T-helper 22 cell (primary cell): Measurements from ENCODE around the gene EOMES.

Experiments used
- DNase-seq: peaks from one replicate; pipeline ENCODE4 v3.0.0-alpha.2; 2020; ENCODE audit warnings: low read depth

EOMES gene

DNA sequence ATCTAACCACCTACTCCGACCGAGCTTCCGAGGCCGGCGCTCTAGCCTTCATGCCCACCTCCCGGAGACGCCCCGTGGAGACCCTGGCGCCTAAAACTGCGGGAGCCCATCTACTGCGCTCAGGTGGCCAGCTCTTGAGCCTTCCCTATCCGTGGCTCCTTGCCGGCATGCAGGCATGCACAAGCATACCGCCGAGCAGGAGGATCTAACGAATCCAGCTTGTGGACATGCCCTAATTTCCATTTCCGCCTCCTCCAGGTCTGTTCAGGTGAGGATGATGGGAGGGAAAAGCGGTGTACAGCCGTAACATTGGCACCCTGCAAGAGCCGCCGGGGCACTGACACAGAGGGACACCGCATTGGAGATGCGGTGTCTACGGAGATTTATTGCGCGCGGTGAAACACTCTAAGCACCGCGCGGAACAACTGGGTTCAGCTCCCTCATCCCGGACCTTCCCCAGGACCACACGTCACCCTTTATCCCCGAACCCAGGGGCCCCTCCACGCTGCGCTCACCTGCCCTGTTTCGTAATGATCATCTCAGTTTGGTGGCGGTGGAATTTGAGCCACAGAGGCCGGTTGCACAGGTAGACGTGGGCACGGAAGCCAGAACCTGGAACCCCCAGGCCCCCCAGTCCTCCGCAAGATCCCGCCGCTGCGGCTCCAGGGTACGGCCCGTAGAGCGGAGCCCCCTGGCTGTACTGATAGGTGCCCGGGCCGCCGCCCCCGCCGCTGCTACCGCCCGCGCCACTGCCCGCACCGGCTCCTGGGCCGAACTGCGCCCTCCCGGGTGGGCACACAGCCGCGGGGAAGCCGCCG lies 1.0 kb downstream of the EOMES start:
- no peak for DNase-seq

DNA sequence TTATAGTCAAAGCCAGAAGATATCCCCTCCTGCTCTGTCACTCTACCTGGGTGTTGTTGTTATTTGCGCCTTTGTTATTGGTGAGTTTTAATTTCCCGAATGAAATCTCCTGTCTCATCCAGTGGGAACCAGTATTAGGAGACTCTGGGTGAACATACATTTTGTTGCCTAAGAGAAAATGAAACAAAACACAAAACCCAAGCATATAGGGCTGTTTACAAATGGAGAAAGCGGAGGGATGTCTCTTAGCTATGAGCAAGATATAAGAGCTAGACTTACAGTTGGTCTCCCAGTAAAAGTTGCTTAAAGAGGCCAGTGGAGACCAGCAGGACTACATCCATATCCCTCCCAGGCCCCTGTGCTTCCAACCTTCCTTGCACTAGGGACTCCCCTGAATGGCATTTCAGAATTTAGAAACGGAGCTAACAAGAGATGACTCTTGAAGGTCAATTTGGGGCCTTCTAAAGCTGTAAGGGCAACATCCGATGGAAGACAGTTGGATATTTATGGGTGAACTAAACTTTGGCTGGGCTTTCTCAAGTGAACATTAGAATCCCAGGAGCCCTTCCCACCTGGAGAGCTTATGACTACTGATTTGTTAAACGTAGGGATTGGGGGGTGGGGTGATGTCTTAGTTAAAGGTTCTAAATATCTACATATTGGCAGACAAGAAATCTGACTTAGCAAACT lies 2.7 kb downstream of the EOMES start:
- no peak for DNase-seq

DNA sequence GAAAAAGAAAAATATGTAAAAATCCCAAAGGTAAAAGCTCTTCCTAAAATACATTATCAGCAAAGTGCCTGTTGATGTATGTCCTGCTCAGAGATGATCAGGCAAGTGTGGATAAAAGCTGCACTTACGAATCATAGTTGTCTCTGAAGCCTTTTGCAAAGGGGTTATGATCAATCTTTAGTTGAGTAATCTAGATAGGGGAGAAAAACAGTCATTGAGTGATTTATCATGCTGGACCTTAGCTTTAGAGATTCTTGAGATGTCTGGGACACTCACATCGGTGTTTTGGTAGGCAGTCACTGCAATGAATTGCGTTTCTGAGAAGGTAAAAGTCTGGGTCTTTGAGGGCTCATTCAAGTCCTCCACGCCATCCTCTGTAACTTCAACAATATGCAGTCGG lies 3.7 kb downstream of the EOMES start:
- no peak for DNase-seq

DNA sequence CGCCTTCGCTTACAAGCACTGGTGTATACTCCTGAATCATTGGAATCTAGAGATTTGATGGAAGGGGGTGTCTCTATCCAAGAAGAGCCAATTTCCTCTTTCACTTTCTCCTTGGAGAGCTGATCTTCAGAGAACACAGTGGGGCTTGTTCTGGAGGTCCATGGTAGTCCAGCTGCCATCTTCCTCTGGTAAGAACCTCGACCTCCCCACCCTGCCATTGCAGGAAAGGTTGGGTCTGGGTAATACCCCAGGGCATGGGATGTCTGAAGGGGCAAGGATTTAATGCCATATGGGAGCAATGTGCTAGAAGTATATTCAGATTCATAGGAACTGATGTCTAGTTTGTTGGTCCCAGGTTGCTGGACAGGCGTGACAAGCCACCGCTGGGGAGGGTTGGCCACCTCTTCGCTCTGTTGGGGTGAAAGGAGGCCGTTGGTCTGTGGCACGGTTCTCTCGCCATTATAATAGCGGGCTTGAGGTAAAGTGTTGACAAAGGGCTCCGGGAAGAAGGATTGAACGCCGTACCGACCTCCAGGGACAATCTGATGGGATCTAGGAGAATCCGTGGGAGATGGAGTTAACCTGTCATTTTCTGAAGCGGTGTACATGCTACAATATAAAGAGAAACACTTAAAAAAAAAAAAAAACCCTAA lies 4.8 kb downstream of the EOMES start:
- DNase-seq = no peak

DNA sequence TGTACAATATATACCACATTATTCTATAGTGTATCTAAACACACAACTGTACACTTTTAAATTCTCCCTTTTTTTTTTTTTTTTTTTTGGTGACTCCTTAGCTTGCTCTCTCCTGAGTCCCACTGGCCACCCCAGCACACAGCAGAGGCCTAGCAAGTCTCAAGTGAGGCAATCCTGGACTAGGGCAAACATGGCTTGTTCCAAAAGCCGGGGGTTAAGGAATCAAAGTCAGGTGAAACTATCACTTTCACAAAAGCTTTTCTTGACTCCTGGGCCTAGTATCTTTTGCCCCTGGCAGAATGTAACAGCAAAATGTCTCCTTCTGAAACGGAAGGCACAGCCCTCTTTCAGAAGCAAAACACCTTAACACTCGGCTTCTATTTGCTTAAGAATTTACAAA lies 5.8 kb downstream of the EOMES start:
- DNase-seq = no peak

DNA sequence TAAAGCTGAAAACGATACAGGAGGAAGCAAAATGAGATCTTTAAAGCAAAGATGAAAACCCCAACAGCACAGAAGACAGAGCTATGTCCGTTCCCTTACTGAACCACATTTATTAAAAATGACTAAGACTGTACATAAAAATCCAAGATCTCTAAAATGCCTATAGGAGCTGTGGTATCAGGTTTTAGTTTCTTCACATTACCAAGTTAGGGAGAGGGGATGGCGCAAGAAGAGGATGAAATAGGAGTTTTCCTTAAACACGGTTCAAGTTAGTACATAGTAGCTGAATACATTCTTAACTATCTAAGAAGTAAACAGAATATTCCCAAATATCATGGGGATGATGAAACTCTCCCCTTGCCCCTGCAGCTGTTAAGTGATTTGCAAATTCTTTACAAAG lies 6.3 kb downstream of the EOMES start:
- no peak for DNase-seq

DNA sequence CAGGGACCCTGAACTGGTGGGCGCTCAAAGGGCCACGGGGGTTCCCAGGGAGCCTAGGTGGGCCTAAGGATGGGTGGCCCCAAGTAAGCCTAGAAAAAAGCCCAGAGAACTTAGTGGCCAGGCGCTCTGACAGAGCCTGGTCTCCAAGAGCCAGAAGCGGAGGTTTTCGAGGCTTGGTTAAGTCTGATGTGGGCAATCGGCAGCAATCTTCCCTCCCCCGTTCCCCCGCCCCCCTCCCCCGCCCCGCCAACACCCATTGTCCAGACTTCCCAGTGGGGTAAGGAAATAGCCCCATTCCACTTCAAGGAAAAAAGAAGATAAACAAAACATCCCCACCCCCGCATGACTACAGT lies 6.7 kb downstream of the EOMES start:
- DNase-seq = no peak

DNA sequence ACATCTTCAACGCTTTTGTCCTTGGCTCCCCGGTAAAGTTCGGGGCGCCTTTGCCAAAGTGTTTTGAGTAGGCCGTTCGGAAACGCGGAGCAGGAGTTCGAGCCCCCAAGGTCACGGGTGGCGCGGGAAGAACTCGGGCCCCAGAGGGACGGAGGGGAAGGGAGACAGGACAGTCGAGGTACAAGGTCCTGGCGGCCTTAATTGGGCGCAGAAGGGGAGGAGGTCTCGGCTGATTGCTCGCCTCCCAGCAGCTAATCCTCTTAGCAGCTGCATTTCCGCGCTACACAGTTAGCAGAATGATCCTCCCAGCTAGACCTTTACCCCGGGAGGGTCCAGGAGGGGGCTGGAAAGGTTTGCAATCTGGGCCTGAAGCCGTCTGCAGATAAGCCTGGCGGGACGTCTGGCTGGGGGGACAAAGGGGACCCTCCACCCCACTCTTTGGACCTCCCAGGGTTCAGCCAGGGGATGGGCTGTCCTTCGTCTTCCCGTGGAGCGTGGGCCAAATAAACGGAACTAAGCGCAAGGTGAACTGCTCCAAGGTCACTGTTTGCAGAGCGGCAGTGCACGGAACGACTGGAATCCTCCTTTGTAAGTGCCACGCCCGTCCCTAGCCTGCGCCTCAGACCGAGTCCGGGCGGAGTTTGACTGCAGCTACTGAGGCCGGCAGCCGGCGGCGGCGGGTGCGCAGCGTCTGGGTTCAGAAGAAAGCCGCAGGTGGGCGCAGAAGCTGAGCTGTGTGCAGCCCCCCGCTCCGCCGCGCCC lies 7.2 kb downstream of the EOMES start:
- no peak for DNase-seq

DNA sequence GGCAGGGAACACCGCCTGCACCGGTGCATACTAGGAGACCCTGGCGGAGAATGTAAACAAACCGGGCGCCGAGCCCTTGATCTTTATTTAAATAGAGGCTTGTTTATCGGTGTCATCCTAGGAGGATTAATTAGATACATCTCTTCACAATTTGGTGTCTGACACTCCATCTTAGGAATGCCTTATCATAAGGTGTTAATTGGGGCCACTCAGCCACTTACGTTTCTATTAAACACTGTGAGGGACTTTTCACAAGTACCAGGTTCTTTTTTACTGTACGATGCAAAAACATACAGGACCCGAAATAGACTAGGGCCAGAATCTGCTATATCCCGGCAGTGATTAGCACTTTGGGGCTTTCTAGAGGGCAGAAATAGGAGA lies 8.0 kb downstream of the EOMES start:
- no peak for DNase-seq

DNA sequence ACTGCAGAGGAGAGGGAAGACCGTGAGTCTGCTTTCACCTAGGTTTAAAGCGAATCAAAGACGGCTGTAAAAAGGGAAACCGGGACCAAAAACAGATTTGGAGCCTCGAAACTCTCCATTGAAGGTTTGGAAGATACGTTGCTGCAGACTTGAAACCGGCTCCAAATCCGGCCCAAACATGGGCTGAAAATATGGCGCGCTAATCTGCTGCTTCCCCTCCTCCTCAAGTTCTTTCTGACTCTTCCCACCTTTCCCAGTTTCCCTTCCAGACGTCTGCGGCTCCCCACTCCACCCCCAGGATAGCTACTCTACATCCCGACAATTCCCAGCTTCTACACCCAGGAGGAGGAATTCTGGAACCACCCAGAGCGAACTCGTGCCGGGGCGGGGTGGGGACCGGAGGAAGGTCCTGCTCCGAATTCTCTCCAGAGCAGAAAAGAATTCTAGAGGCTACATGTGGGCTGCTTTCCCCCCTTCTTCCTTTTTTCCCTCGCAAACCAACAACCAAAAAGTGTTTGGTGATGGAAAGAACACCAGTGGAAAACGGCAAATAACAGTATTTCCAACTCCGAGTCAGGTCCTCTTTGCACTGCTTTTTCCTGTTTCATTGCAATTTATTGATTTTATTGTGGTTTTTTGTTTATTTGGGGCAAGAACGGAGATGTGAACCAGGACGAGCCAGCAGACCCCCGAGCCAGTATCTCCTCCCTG lies 8.5 kb downstream of the EOMES start:
- no peak for DNase-seq

DNA sequence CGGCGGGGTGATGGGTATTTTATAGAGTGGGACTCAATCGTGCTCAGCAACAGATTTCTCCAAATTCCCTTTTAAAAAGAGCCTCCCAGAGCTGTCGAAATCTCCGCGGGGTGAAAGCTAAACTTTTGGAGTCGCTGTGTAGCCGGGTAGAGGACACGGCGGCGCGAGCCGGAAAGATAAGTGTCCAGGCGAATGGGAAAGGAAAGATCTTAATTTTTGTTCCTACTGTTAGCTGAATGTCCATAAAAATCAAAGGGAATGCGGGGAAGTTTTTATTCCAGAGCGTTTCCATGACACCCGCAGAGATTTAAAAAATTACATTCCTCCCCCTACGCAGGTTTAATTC lies 9.1 kb downstream of the EOMES start:
- no peak for DNase-seq

DNA sequence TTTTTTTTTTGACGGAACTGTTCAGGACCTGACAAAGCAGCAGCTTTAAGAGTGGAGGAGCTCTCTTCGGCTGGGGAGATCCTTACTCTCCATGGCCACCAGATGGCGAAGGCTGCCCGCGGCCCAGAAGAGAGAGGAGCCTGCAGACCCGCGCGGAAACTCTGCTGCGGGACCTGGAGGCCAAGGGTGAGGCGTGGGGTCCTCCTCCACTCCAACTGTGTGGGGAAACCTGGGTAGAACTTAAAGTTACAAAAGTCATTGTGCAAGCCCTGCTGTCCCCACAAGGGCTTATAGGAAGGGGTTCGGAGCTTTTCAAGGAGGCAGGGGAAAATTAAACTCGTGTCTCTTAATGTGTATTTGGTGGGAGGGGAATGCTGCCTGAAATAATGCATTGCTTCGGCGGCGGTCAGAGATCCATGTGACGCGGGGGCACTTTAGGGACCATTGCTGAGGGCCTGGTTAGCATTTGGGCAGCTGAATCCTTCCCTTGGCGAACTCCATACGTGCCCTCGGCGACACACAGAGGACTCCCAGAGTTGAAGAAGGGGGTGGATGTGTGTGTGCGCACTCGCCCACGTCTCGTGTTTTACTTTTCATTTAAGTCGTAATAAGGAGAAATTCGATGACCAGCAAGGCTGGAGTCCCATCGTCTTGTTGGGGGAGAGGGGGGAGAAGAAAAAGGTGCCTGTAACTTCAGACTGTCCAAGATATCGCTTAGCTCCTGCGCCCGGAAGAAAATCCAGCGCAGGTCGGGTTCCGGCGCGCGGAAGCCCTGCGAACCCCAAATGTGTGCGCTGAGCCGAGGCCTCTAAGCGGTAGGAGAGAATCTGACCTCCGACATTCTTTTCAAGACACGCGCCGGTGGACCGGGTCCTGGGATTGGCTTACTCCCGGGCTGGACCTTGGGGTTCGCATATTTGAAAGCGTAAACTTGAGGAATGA lies 9.7 kb downstream of the EOMES start:
- DNase-seq = peak; percentile 49

DNA sequence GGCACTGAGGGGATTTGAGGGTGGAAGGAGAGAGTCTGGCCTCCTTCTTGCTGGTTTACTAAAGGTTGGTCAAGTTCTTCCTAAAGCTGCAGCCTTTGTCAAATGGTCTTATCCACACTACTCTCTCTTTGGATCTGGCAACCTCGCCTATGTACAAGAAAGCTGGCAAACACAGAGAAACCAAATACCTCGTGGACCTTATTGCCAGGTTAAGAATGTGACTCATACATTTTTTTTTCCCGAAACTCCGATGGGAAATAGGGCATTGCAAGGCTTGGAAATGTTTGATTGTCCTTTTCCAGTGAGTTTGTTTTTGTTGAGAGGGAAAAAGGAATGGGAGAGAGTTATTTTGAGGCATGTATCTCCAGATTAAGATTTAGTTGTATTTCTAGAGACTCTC lies 13.9 kb downstream of the EOMES start:
- no peak for DNase-seq

DNA sequence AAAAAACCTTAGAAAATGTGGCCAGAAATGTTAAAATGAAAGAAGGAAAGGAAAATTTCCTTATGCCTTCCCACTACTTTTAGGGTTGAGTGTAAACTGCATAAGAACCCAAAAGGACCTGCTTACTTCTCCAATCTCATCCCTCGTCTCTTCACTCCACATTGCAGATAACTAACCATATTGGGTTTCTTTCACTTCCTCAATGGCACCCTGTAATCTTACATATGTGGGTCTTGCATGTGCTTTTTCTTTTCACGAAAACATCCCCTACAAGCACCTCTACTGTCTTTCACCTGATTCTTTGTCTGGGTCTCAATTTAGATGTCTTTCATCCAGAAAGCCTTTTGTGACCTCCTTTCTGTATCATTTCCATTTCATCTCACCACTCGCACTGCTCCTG lies 23.1 kb downstream of the EOMES start:
- DNase-seq = no peak

DNA sequence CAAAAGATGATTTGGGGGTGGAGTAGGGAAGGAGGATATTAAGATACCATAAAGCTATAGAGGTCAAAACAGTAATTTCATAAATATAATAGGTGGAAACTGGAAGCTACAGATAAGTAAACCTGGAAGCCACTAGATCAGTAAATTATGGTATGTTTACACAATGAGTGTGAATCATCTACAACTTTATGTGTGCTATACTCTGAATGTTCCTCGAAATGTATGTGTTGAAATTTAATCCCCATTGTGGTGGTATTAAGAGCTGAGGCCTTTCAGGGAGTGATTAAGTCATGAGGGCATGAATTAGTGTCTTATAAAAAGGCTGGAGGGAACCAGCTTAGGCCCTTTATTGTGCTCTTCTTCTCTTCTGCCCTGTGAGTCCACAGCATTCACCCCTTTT lies 25.2 kb downstream of the EOMES start:
- no peak for DNase-seq

DNA sequence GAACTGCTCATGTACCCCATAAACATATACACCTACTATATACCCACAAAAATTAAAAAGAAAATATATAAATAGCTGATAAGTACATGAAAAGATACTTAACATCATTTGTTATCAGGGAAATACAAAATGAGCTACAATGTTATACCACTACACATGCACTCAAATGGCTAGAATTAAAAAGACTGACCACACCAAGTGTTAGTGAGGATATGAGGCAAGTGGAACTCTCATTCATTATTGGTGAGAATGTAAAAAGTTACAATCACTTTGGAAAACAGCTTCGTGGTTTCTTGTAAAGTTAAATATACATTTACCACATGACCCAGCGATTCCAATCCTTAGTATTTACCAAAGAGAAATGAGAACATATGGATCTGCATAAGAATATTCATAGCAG lies 26.5 kb downstream of the EOMES start:
- no peak for DNase-seq

DNA sequence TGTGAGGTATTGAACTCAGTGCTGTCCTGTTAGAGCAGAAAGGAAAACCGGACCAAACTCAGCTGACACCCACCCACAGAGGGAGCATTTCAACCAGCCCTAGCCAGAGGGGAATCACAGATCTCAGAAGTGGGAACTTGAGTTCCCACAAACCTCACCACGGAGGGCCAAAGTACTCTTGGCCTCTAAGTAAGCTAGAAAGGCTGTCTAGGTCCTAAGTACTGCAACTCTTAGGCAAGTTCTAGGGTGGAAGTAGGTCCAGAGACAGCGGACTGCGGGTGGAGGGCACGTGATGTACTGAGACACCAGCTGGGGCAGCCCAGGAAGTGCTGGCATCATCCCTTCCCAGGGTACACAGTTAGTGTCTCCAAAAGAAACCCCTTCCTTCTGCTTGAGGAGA lies 34.1 kb downstream of the EOMES start:
- DNase-seq = no peak

DNA sequence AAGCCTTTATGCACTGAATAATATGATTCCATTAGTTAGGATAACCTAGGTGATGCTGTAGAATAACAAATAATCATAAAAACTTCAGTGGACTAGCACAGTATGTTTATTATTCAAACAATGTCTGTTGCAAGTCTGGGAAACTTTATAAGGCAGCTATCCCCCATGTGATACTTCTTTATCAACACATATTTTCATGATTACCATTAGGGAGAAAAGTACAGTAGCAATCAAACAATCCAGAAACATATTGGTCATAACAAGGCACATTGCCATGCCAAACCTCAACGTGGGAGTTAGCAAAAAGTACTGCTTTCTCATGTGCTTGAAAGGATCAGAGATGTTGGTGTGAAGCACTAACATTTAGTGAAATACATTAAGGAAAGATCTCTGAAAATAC lies 35.5 kb downstream of the EOMES start:
- DNase-seq = no peak

DNA sequence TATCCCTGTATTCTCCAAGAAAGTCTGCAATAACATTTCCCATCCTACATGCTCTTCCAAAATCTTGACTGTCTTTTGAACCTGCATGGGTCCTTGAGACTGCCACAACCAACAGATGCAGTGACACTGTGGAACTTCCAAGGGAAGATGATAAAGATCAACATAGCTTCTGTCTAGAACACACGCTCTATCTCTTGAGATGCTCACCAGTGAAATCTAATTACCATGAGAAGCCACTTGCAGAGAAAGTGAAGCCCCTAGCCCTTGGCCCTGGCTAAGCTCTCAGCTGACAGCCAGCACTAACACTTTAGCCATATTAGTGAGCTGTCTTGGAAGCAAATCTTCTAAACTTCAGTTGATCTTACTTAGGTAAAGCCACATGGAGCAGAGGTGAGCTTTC lies 36.6 kb downstream of the EOMES start:
- no peak for DNase-seq

DNA sequence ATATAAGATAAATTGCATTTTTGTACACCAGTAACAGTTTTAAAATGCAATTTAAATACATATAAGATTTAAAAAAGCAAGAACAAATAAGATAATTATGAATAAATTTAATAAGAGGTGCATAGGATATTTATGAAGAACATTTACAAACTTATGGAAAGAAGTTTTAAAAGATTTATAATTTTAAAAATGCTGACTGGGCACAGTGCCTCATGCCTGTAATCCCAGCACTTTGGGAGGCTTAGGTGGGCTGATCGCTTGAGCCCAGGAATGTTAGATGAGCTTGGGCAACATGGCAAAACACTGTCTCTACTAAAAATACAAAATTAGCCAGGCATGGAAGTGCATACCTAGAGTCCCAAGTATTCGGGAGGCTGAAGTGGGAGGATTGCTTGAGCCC lies 37.8 kb downstream of the EOMES start:
- DNase-seq = no peak

DNA sequence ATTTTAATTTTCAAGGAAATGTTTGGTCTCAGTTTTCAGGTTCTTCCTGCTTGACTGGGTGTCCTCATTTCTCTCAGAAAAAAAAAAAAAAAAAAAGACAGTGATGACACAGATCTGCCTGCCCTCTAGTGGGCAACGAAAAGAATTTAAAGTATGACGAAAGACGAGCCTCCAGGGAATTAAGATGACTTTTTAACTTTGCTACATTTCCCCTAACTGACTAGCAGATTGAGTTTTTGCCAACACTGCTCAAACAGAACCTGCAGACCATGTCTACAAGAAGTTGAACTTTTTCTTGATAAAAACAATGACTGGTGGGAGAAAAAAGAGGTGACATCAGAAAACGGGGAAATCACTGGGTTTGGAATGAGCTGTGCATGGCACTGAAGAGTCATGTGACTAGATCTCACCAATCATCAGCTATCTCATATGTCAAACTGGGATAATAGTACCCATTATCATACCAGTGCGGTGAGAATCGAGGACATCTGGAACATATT lies 40.8 kb downstream of the EOMES start:
- no peak for DNase-seq
